NCI-H510A treated with DMSO at 0.1 percent for 48 hours (cell line): ENCODE measurements around the gene HRH3.

Source experiments
- DNase-seq: peaks from one replicate; lab custom pipeline; 2025; lab: John Stamatoyannopoulos, UW

HRH3 gene

GRCh38 chr20:62219992-62220665, at the start of gene HRH3:
HRH3 (minus strand) TSS chr20:62220278; CDS start chr20:62219970, 308 bp downstream.
- DNase-seq: peak; percentile 36

GRCh38 chr20:62269871-62270270, 49.8 kb upstream of the HRH3 start:
- DNase-seq: no peak

- no peak for DNase-seq
Measured at GRCh38 chr20:62269378-62269777, 49.3 kb upstream of the HRH3 start.

GRCh38 chr20:62268228-62268900, 48.3 kb upstream of the HRH3 start:
- DNase-seq: no peak

GRCh38 chr20:62267543-62267942, 47.5 kb upstream of the HRH3 start:
- DNase-seq: no peak

GRCh38 chr20:62266851-62267250, 46.8 kb upstream of the HRH3 start:
- no peak for DNase-seq

- no peak for DNase-seq
Measured at GRCh38 chr20:62266340-62266739, 46.3 kb upstream of the HRH3 start.

- no peak for DNase-seq
Measured at GRCh38 chr20:62265365-62265764, 45.3 kb upstream of the HRH3 start.

- DNase-seq: no peak
Measured at GRCh38 chr20:62263396-62263795, 43.3 kb upstream of the HRH3 start.

- DNase-seq: no peak
Measured at GRCh38 chr20:62262064-62262463, 42.0 kb upstream of the HRH3 start.

GRCh38 chr20:62259294-62259565, 39.2 kb upstream of the HRH3 start:
- DNase-seq: no peak

GRCh38 chr20:62258499-62259293, 38.6 kb upstream of the HRH3 start:
- DNase-seq: no peak

- DNase-seq: no peak
Measured at GRCh38 chr20:62255976-62256375, 35.9 kb upstream of the HRH3 start.

- DNase-seq: no peak
Measured at GRCh38 chr20:62254021-62254724, 34.1 kb upstream of the HRH3 start.

- no peak for DNase-seq
Measured at GRCh38 chr20:62253398-62253797, 33.3 kb upstream of the HRH3 start.

- DNase-seq: no peak
Measured at GRCh38 chr20:62252342-62252966, 32.4 kb upstream of the HRH3 start.

- DNase-seq: no peak
Measured at GRCh38 chr20:62248890-62249560, 28.9 kb upstream of the HRH3 start.

- DNase-seq: peak; percentile 20
Measured at GRCh38 chr20:62246872-62247652, 27.0 kb upstream of the HRH3 start.

- no peak for DNase-seq
Measured at GRCh38 chr20:62246431-62246830, 26.4 kb upstream of the HRH3 start.

GRCh38 chr20:62245911-62246280, 25.8 kb upstream of the HRH3 start:
- DNase-seq: no peak

- no peak for DNase-seq
Measured at GRCh38 chr20:62244644-62245108, 24.6 kb upstream of the HRH3 start.
